Mucosa of descending colon (tissue), 3 donors: ENCODE results near the gene HNRNPA0. TPM values are rescaled to one million over a fixed set of nuclear protein-coding genes. Genes with fewer than 3 reads are reported as not detected.

Experiments used
- ATAC-seq: fragments of 200-7000 bp; cut with Tn5 transposase; one replicate; pipeline ENCODE4 v1.9.1; 2020; ENCODE audit warnings: mild to moderate bottlenecking, moderate library complexity
- DNase-seq, 3 donors: peaks; one replicate each; pipeline ENCODE4 v3.0.0-alpha.2; 2020
- H3K36me3 ChIP-seq: fragments of 200-600 bp; one replicate; pipeline ENCODE4 v1.8.0; 2021; ENCODE audit warnings: low read depth, mild to moderate bottlenecking
- H3K4me1 ChIP-seq: fragments of 200-600 bp; one replicate; pipeline ENCODE4 v1.8.0; 2021; ENCODE audit warnings: low read depth, mild to moderate bottlenecking
- H3K4me3 ChIP-seq: fragments of 200-600 bp; one replicate; pipeline ENCODE4 v1.8.0; 2021; ENCODE audit warnings: mild to moderate bottlenecking
- H3K9me3 ChIP-seq: fragments of 200-600 bp; one replicate; pipeline ENCODE4 v1.8.0; 2021; ENCODE audit warnings: mild to moderate bottlenecking
- CTCF ChIP-seq: fragments of 200-600 bp; IDR thresholded peaks from one replicate; pipeline ENCODE4 v1.8.0; 2022; ENCODE audit warnings: antibody characterized with exemption, mild to moderate bottlenecking
- intact Hi-C, 2 donors: fragments of 100-400 bp; cut with DNase I in 1 of 2; cut with micrococcal nuclease in 1 of 2; formaldehyde crosslinking; loops; one replicate each; pipeline versions ENCODE4 v1.11.0 to v1.11.1; 2022; cut with DNase I, micrococcal nuclease
- total RNA-seq, 3 donors: library from RNA; stranded (reverse); fragmentation: NEBNext Ultra II Directional in 2 of 3; extraction: Animal tissue kit (Norgen Biotek cat#: 25700) in 2 of 3; gene quantifications; one replicate each; pipeline versions ENCODE4 v1.2.1 to v1.2.4, GENCODE V29; 2021 to 2023
- donor health status: DM: no; HTN: no; CAD: no; lungs with moderate emphysema.
- donor health status: DM: no; HTN: no; CAD: no.
- donor health status: DM: no; HTN: yes; CAD: no.

Gene HNRNPA0
- total RNA-seq, 3 donors from 2014 or later: 16.9 to 27.9 (median 24.2) TPM

DNA sequence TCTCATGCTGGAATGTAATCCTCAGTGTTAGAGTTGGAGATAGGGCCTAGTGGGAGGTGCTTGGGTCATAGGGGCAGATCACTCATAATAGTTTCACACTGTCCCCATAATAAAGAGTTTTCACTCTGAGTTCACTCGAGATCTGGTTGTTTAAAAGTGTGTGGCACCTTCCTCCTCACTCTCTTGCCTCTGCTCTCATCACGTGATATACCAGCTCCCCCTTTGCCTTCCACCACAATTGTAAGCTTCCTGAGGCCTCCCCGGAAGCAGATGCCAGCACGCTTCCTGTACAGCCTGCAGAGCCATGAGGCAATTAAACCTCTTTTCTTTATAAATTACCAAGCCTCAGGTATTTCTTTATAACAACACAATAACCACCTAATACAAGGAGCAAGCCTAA is 14.4 kb downstream of the HNRNPA0 start:
- Histone ChIP-seq H3K4me3 (no peak overlapping the region), H3K36me3 (no peaks in the 10 kb centered on the region), H3K9me3 (no peaks in the 10 kb centered on the region), H3K4me1 (peaks cover 8% of the 10 kb centered on the region)
- DNase-seq (no peak), ATAC-seq (no peak)
- intact Hi-C loops: loop anchor here (5.0 to 10.0 kb wide), 4 partner anchors 77 to 107 kb away; no protein-coding TSS in a partner anchor
- TF ChIP-seq CTCF: no peak

GRCh38 chr5:137738947-137739346 is 15.2 kb downstream of the HNRNPA0 start:
- ATAC-seq (no peak), DNase-seq (no peak)
- intact Hi-C loops: loop anchor here (10.0 kb wide), 2 partner anchors 84 to 104 kb away; no protein-coding TSS in a partner anchor
- H3K4me3 ChIP-seq: no peak overlapping the region
- peaks cover 8% of the 10 kb centered on the region for H3K4me1 ChIP-seq
- H3K36me3 ChIP-seq: no peaks in the 10 kb centered on the region
- no peak for TF ChIP-seq CTCF
- no peaks in the 10 kb centered on the region for H3K9me3 ChIP-seq

GRCh38 chr5:137737349-137738131 is 16.6 kb downstream of the HNRNPA0 start:
- no peak for TF ChIP-seq CTCF
- Histone ChIP-seq H3K36me3 (no peaks in the 10 kb centered on the region), H3K9me3 (no peaks in the 10 kb centered on the region), H3K4me3 (no peak overlapping the region), H3K4me1 (peaks cover 8% of the 10 kb centered on the region)
- intact Hi-C loops: loop anchor here (10.0 kb wide), 2 partner anchors 83 to 103 kb away; no protein-coding TSS in a partner anchor
- ATAC-seq: peak; percentile 82
- peak in 1 of 3 donors; percentile 52 for DNase-seq

- intact Hi-C loops: loop anchor here (10.0 kb wide), 2 partner anchors 82 to 102 kb away; no protein-coding TSS in a partner anchor
- TF ChIP-seq CTCF: no peak
- no peaks in the 10 kb centered on the region for H3K9me3 ChIP-seq
- DNase-seq (no peak), ATAC-seq (no peak)
- H3K36me3 ChIP-seq: no peaks in the 10 kb centered on the region
- no peak overlapping the region for H3K4me3 ChIP-seq
- peaks cover 8% of the 10 kb centered on the region for H3K4me1 ChIP-seq
These were observed 17.7 kb downstream of the HNRNPA0 start for GRCh38 chr5:137736496-137736895.

GRCh38 chr5:137735555-137736284 is 18.4 kb downstream of the HNRNPA0 start, which contains the start of gene KLHL3:
TSS of gene KLHL3 (minus strand) at chr5:137736089. CDS start at chr5:137735646, 443 bp downstream.
- ATAC-seq (peak; percentile 63), DNase-seq (peak; percentile 39 to 66 (median 63))
- peaks cover 8% of the 10 kb centered on the region for H3K4me1 ChIP-seq
- no peaks in the 10 kb centered on the region for H3K36me3 ChIP-seq
- TF ChIP-seq CTCF: no peak
- no peaks in the 10 kb centered on the region for H3K9me3 ChIP-seq
- no peak within 1 kb of the TSS for H3K4me3 ChIP-seq
- intact Hi-C loops: loop anchor here (10.0 kb wide), 2 partner anchors 81 to 101 kb away; no protein-coding TSS in a partner anchor
